Activated naive CD4-positive, alpha-beta T cell treated with anti-CD3 and anti-CD28 coated beads, Interleukin-2, amount 50 U/mL, for 16 hours (primary cell): Measurements from ENCODE around the gene CCL13.

ENCODE experiments used
- DNase-seq: peaks from one replicate; pipeline ENCODE4 v3.0.0-alpha.2; 2020

The CCL13 gene

GRCh38 chr17:34364751-34365150, 8.5 kb downstream of the CCL13 start:
- DNase-seq = no peak

GRCh38 chr17:34365340-34365739, 9.1 kb downstream of the CCL13 start:
- no peak for DNase-seq

- no peak for DNase-seq
Measured at GRCh38 chr17:34366010-34366409, 9.7 kb downstream of the CCL13 start.

GRCh38 chr17:34366529-34367107, 10.3 kb downstream of the CCL13 start:
- no peak for DNase-seq

- no peak for DNase-seq
Measured at GRCh38 chr17:34367486-34368195, 11.4 kb downstream of the CCL13 start.

- DNase-seq = no peak
Measured at GRCh38 chr17:34368196-34368945, 12.1 kb downstream of the CCL13 start.

GRCh38 chr17:34368946-34369500, 12.7 kb downstream of the CCL13 start:
- DNase-seq = no peak

GRCh38 chr17:34369571-34369970, 13.3 kb downstream of the CCL13 start:
- no peak for DNase-seq

- no peak for DNase-seq
Measured at GRCh38 chr17:34370376-34370996, 14.2 kb downstream of the CCL13 start.

- DNase-seq = no peak
Measured at GRCh38 chr17:34370997-34371395, 14.7 kb downstream of the CCL13 start.

GRCh38 chr17:34371405-34372100, 15.3 kb downstream of the CCL13 start:
- DNase-seq = no peak

- no peak for DNase-seq
Measured at GRCh38 chr17:34374457-34374856, 18.2 kb downstream of the CCL13 start.

- DNase-seq = no peak
Measured at GRCh38 chr17:34375426-34375997, 19.2 kb downstream of the CCL13 start.

GRCh38 chr17:34377078-34377823, 21.0 kb downstream of the CCL13 start:
- no peak for DNase-seq

- no peak for DNase-seq
Measured at GRCh38 chr17:34378664-34379101, 22.4 kb downstream of the CCL13 start.

GRCh38 chr17:34379868-34380267, 23.6 kb downstream of the CCL13 start:
- no peak for DNase-seq

- DNase-seq = peak; percentile 20
Measured at GRCh38 chr17:34382621-34383124, 26.4 kb downstream of the CCL13 start.

GRCh38 chr17:34383216-34383615, 26.9 kb downstream of the CCL13 start:
- no peak for DNase-seq

- no peak for DNase-seq
Measured at GRCh38 chr17:34384271-34384670, 28.0 kb downstream of the CCL13 start.

GRCh38 chr17:34384822-34385605, 28.7 kb downstream of the CCL13 start:
- no peak for DNase-seq

GRCh38 chr17:34386343-34386696, 30.0 kb downstream of the CCL13 start:
- no peak for DNase-seq
